GM18520 (cell line): ENCODE data around the gene PKDCC.

Experiments
- ATAC-seq: cut with Tn5 transposase; IDR thresholded peaks from one replicate; pipeline ENCODE4 v1.9.1; 2021; ENCODE audit not compliant: unreplicated experiment

Gene PKDCC

GRCh38 chr2:42104621-42105020 is 56.8 kb downstream of the PKDCC start:
- no peak for ATAC-seq

- ATAC-seq: peak; percentile 41
Observed at GRCh38 chr2:42105330-42106256, 57.8 kb downstream of the PKDCC start.

GRCh38 chr2:42106257-42106816 is 58.5 kb downstream of the PKDCC start:
- no peak for ATAC-seq

GRCh38 chr2:42107249-42108042 is 59.6 kb downstream of the PKDCC start:
- ATAC-seq: no peak
